IMR-90 (cell line): ENCODE measurements around the gene SOBP. TPM values are rescaled to one million over a fixed set of nuclear protein-coding genes. Genes with fewer than 3 reads are reported as not detected.
A peak's percentile ranks its signal among the peaks of the same experiment; 100 is the strongest.

Experiments
- ATAC-seq: fragments of 200-7000 bp; cut with Tn5 transposase; 2 replicates; pipeline ENCODE4 v1.9.1; 2020; ENCODE audit warnings: low read depth, mild to moderate bottlenecking, moderate library complexity
- BruUV-seq: library from RNA; stranded (reverse); fragments of 400-500 nt; replicated peaks from 2 replicates; lab custom pipeline; 2021; lab: Mats Ljungman, UMichigan
- CTCF ChIA-PET: fragments of 300-600 bp; formaldehyde crosslinking; extraction: SDS; loops from one replicate; lab custom pipeline; 2021; ENCODE audit warnings: antibody characterized with exemption; lab: Yijun Ruan, JAX
- POLR2A ChIA-PET: fragments of 300-600 bp; sonication (Branson Sonifier 250); formaldehyde crosslinking; loops from one replicate; lab custom pipeline; 2022; ENCODE audit warnings: antibody characterized with exemption; ENCODE audit not compliant: unreplicated experiment; lab: Charles Lee
- DNase-seq: peaks from one replicate; pipeline ENCODE4 v3.0.0; 2013
- H2AFZ ChIP-seq: replicated peaks from 2 replicates; pipeline ENCODE3; 2013; ENCODE audit warnings: low read length, mild to moderate bottlenecking; ENCODE audit not compliant: poor library complexity
- H2AK5ac ChIP-seq: 2 replicates; pipeline ENCODE4 v1.6.1; 2013; ENCODE audit warnings: low read depth, low read length, inconsistent platforms
- H2AK9ac ChIP-seq: replicated peaks from 2 replicates; pipeline ENCODE3; 2013; ENCODE audit warnings: mild to moderate bottlenecking, low read depth, low read length, moderate library complexity; ENCODE audit not compliant: poor library complexity
- H2BK120ac ChIP-seq: 2 replicates; pipeline ENCODE4 v1.6.1; 2013; ENCODE audit warnings: low read depth, low read length, inconsistent platforms
- H2BK15ac ChIP-seq: 3 replicates; pipeline ENCODE4 v1.6.1; 2013; ENCODE audit warnings: low read depth, low read length, inconsistent platforms
- H2BK20ac ChIP-seq: 2 replicates; pipeline ENCODE4 v1.6.1; 2013; ENCODE audit warnings: low read depth, mild to moderate bottlenecking, inconsistent platforms, low read length, moderate library complexity
- H2BK5ac ChIP-seq: 2 replicates; pipeline ENCODE4 v1.6.1; 2013; ENCODE audit warnings: mild to moderate bottlenecking, low read depth, low read length, inconsistent platforms; ENCODE audit not compliant: poor library complexity, severe bottlenecking
- H3K14ac ChIP-seq: replicated peaks from 2 replicates; pipeline ENCODE4 v1.6.1; 2013; ENCODE audit warnings: low read depth, low read length, inconsistent platforms
- H3K18ac ChIP-seq: 2 replicates; pipeline ENCODE4 v1.6.1; 2013; ENCODE audit warnings: low read depth, low read length, control low read depth
- H3K23ac ChIP-seq: 2 replicates; pipeline ENCODE4 v1.6.1; 2013; ENCODE audit warnings: low read depth, low read length, inconsistent platforms
- H3K27ac ChIP-seq: 2 replicates; pipeline ENCODE4 v1.5.1; 2013; ENCODE audit warnings: mild to moderate bottlenecking, control low read depth, low read length; ENCODE audit not compliant: insufficient read depth
- H3K27me3 ChIP-seq: 2 replicates; pipeline ENCODE4 v1.6.1; 2013; ENCODE audit warnings: low read length; ENCODE audit not compliant: control insufficient read depth, insufficient read depth
- H3K36me3 ChIP-seq: 2 replicates; pipeline ENCODE4 v1.6.1; 2013; ENCODE audit warnings: low read length, mixed read lengths; ENCODE audit not compliant: control insufficient read depth, insufficient read depth
- H3K4ac ChIP-seq: 2 replicates; pipeline ENCODE4 v1.6.1; 2013; ENCODE audit warnings: low read depth, low read length, inconsistent platforms
- H3K4me1 ChIP-seq: 2 replicates; pipeline ENCODE4 v1.6.1; 2013; ENCODE audit warnings: low read length, mixed read lengths; ENCODE audit not compliant: control insufficient read depth, insufficient read depth
- H3K4me2 ChIP-seq: 2 replicates; pipeline ENCODE4 v1.6.1; 2013; ENCODE audit warnings: low read depth, mild to moderate bottlenecking, control low read depth, low read length, moderate library complexity
- H3K4me3 ChIP-seq: 2 replicates; pipeline ENCODE4 v1.5.1; 2013; ENCODE audit warnings: low read depth, mild to moderate bottlenecking, control low read depth, low read length, moderate library complexity; ENCODE audit not compliant: insufficient read depth
- H3K56ac ChIP-seq: 2 replicates; pipeline ENCODE4 v1.6.1; 2013; ENCODE audit warnings: low read length, inconsistent platforms; ENCODE audit not compliant: insufficient read depth; ENCODE audit errors: extremely low read depth
- H3K79me1 ChIP-seq, 2 experiments: 2 replicates each; pipeline ENCODE4 v1.6.1; 2013; ENCODE audit warnings: low read length in 2 of 2, inconsistent platforms in 1 of 2, low read depth in 1 of 2
- H3K9ac ChIP-seq: 2 replicates; pipeline ENCODE4 v1.6.1; 2013; ENCODE audit warnings: low read depth, low read length, control low read depth
- H3K9me1 ChIP-seq: 2 replicates; pipeline ENCODE4 v1.6.1; 2013; ENCODE audit warnings: low read length, inconsistent platforms; ENCODE audit not compliant: insufficient read depth
- H3K9me3 ChIP-seq: 2 replicates; pipeline ENCODE4 v1.6.1; 2013; ENCODE audit warnings: low read length; ENCODE audit not compliant: control insufficient read depth, insufficient read depth
- H4K20me1 ChIP-seq: 2 replicates; pipeline ENCODE4 v1.6.1; 2013; ENCODE audit warnings: low read length, inconsistent platforms; ENCODE audit not compliant: insufficient read depth
- H4K5ac ChIP-seq: 2 replicates; pipeline ENCODE4 v1.6.1; 2013; ENCODE audit warnings: mild to moderate bottlenecking, low read depth, low read length, control low read depth
- H4K8ac ChIP-seq, 2 experiments: 2 replicates each; pipeline ENCODE4 v1.6.1; 2013; ENCODE audit warnings: low read depth in 2 of 2, low read length in 2 of 2, control low read depth in 1 of 2, inconsistent platforms in 1 of 2
- H4K91ac ChIP-seq: 2 replicates; pipeline ENCODE4 v1.6.1; 2013; ENCODE audit warnings: low read depth, low read length, inconsistent platforms; ENCODE audit not compliant: insufficient read depth
- MAZ ChIP-seq: IDR thresholded peaks from 2 replicates; pipeline ENCODE4 v1.6.1; 2012; ENCODE audit warnings: low read depth, mild to moderate bottlenecking, low read length, improper control_type of control experiment, moderate library complexity, borderline replicate concordance
- RAD21 ChIP-seq: IDR thresholded peaks from 2 replicates; pipeline ENCODE4 v1.6.1; 2012; ENCODE audit warnings: low read length, improper control_type of control experiment
- USF2 ChIP-seq: fragments of 150-350 bp; IDR thresholded peaks from 2 replicates; pipeline ENCODE4 v1.6.1; 2017; ENCODE audit warnings: mild to moderate bottlenecking, antibody characterized with exemption, low read length, low read depth
- WGBS, 2 experiments: methylation state at CpG; one replicate each; pipeline versions ENCODE4 v1.1.5 to v1.1.7; 2013; ENCODE audit warnings: missing lambda C conversion rate in 2 of 2; ENCODE audit not compliant: insufficient read length in 1 of 2; ENCODE audit errors: extremely low coverage in 2 of 2; 5-methylcytosine and 5-hydroxymethylcytosine counted together
- dilution Hi-C: fragments of 300-500 bp; cut with HindIII; formaldehyde crosslinking; loops from one replicate; pipeline ENCODE4 v1.14.3; 2018; ENCODE audit warnings: low sequenced_read_pairs; ENCODE audit not compliant: unreplicated experiment
- in situ Hi-C: fragments of 300-500 bp; cut with MboI; formaldehyde crosslinking; loops from 3 replicates; pipeline ENCODE4 v1.14.3; 2019; ENCODE audit warnings: low sequenced_read_pairs, inconsistent platforms, mixed read lengths
- intact Hi-C: fragments of 100-400 bp; cut with micrococcal nuclease; formaldehyde crosslinking; loops from 2 replicates; pipeline ENCODE4 v1.10.0; 2022
- polyA plus RNA-seq, 3 experiments: library from polyadenylated mRNA; depleted of rRNA; stranded (reverse); fragments of >200 nt; gene quantifications; 2 replicates each; pipeline ENCODE4 v1.2.3, GENCODE V29; 2012; ENCODE audit warnings: low replicate concordance in 1 of 3
- total RNA-seq: library from RNA; depleted of rRNA; stranded (reverse); fragments of >200 nt; gene quantifications from 2 replicates; pipeline ENCODE4 v1.2.3, GENCODE V29; 2012

The SOBP gene
- total and polyA plus RNA-seq, 2 of the 4 experiments (the other 2 are of a cell fraction), result 0.60 to 0.72 TPM

- WGBS, 2 experiments, result 0% methylated on average over 9 of the region's 51 CpGs; no CpG with 5 or more reads in 1 of the 2 experiments
- Histone ChIP-seq H4K20me1 (no peaks in the 10 kb centered on the region), H3K9ac (peak overlapping the region; percentile 54), H2AK9ac (peak overlapping the region; percentile 77), H3K27me3 (peaks cover 16% of the 10 kb centered on the region), H3K36me3 (no peaks in the 10 kb centered on the region), H2AK5ac (no peak overlapping the region), H2AFZ (peak overlapping the region; percentile 93), H3K23ac (peak overlapping the region; percentile 82), H2BK15ac (no peak overlapping the region), H4K8ac (no peak overlapping the region), H2BK120ac (no peak overlapping the region; the same call in 1 of the 2 replicates), H2BK20ac (no peak overlapping the region), H3K56ac (no peak overlapping the region), H4K91ac (no peak overlapping the region), H3K9me3 (no peaks in the 10 kb centered on the region), H3K4me1 (no peaks in the 10 kb centered on the region; the same call in 1 of the 2 replicates), H4K5ac (no peak overlapping the region), H3K14ac (no peak overlapping the region), H3K4ac (no peak overlapping the region), H3K4me2 (peak overlapping the region; percentile 98), H3K9me1 (no peaks in the 10 kb centered on the region), H3K79me1 (peaks cover 0 to 10% of the 10 kb centered on the region in 2 experiments; a peak in 1 of 4 replicates), H3K18ac (no peak overlapping the region), H3K27ac (0 out of 2 replicates have a peak overlapping the region, but pooled peaks have one; percentile 15), H3K4me3 (peak overlapping the region; percentile 93), H2BK5ac (no peak overlapping the region)
- in situ Hi-C loops, result no loop called here
- dilution Hi-C loops, result no loop called here
- DNase-seq, result peak; percentile 20
- TF ChIP-seq MAZ (no peak), RAD21 (no peak), USF2 (no peak)
- ChIA-PET POLR2A (no interaction called here), CTCF (interaction anchor here (1.0 to 1.3 kb wide), 2 partner anchors 9 to 30 kb away, joined by 4 to 5 read pairs; partner anchors contain the start of gene PDSS2)
- ATAC-seq, result peak; percentile 30
- BruUV-seq, result no TSS peak
- intact Hi-C loops, result loop anchor here (5.0 kb wide), 1 partner anchor 213 kb away; no protein-coding TSS in a partner anchor
Measured at GRCh38 chr6:107488875-107489635, 862 bp upstream of the SOBP start.
